HFF-Myc (cell line): ENCODE measurements around the gene FAM120B.
A peak's percentile ranks its signal among the peaks of the same experiment; 100 is the strongest.

Source experiments
- DNase-seq: peaks from one replicate; pipeline ENCODE4 v3.0.0-alpha.2; 2011; ENCODE audit warnings: low read depth; ENCODE audit errors: extremely low read depth
- H3K4me3 ChIP-seq: replicated peaks from 2 replicates; pipeline ENCODE4 v1.5.1; 2011; ENCODE audit warnings: low read depth, mild to moderate bottlenecking, control low read depth, low read length
- CTCF ChIP-seq: IDR thresholded peaks from 2 replicates; pipeline ENCODE4 v1.5.1; 2012; ENCODE audit warnings: mild to moderate bottlenecking, low read depth, low read length, control low read depth; ENCODE audit errors: missing control alignments

FAM120B gene

GRCh38 chr6:170305805-170306323 lies 694 bp upstream of the FAM120B start:
- TF ChIP-seq CTCF, result no peak
- no peak for DNase-seq
- peak overlapping the region; percentile 93 for H3K4me3 ChIP-seq

- H3K4me3 ChIP-seq, result peak overlapping the region; percentile 93
- no peak for TF ChIP-seq CTCF
- DNase-seq, result no peak
These were observed 555 bp downstream of the FAM120B start for GRCh38 chr6:170307080-170307545.

- H3K4me3 ChIP-seq, result no peak overlapping the region
- TF ChIP-seq CTCF, result no peak
- no peak for DNase-seq
These were observed 2.2 kb downstream of the FAM120B start for GRCh38 chr6:170308761-170309160.

GRCh38 chr6:170311696-170312095 lies 5.1 kb downstream of the FAM120B start:
- TF ChIP-seq CTCF, result no peak
- H3K4me3 ChIP-seq, result no peak overlapping the region
- no peak for DNase-seq

- no peak overlapping the region for H3K4me3 ChIP-seq
- DNase-seq, result no peak
- no peak for TF ChIP-seq CTCF
These were observed 6.3 kb downstream of the FAM120B start for GRCh38 chr6:170312876-170313275.

- no peak for DNase-seq
- TF ChIP-seq CTCF, result no peak
- no peak overlapping the region for H3K4me3 ChIP-seq
These were observed 7.2 kb downstream of the FAM120B start for GRCh38 chr6:170313716-170314295.

GRCh38 chr6:170314983-170315382 lies 8.4 kb downstream of the FAM120B start:
- no peak for TF ChIP-seq CTCF
- H3K4me3 ChIP-seq, result no peak overlapping the region
- no peak for DNase-seq
